Measurements from ENCODE around the gene CLEC12A. TPM values are rescaled to one million over a fixed set of nuclear protein-coding genes. Genes with fewer than 3 reads are reported as not detected.
"Not testable (repeated sequence)": the region's sequence is repeated elsewhere in the genome, so short reads cannot be mapped to it uniquely, and the experiment has no call there.

The CLEC12A gene
- total RNA-seq, 1 donor from 2014 or later, result not detected

DNA sequence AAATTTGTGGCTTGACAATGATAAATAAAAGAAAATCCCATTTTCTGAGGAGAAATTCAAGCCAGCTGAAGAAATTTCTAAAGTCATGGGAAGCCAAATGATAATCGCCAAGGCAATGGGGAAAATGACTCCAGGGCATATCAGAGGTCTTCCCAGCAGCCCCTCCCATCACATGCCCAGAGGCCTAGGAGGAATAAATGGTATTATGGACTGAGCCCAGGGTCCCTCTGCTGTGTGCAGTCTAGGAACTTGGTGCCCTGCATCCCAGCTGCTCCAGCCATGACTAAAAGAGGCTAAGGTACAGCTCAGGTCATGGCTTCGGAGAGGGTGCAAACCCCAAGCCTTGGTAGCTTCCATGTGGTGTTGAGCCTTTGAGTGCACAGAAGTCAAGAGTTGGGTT, 4.4 kb downstream of the CLEC12A start:
- TF ChIP-seq, protein P1, sequence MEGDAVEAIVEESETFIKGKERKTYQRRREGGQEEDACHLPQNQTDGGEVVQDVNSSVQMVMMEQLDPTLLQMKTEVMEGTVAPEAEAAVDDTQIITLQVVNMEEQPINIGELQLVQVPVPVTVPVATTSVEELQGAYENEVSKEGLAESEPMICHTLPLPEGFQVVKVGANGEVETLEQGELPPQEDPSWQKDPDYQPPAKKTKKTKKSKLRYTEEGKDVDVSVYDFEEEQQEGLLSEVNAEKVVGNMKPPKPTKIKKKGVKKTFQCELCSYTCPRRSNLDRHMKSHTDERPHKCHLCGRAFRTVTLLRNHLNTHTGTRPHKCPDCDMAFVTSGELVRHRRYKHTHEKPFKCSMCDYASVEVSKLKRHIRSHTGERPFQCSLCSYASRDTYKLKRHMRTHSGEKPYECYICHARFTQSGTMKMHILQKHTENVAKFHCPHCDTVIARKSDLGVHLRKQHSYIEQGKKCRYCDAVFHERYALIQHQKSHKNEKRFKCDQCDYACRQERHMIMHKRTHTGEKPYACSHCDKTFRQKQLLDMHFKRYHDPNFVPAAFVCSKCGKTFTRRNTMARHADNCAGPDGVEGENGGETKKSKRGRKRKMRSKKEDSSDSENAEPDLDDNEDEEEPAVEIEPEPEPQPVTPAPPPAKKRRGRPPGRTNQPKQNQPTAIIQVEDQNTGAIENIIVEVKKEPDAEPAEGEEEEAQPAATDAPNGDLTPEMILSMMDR (IDR thresholded peaks at IDR 0.05; ENCODE audit: insufficient read depth, low read length, severe bottlenecking), result no peak
- FAIRE-seq (no peak), DNase-seq (ENCODE audit: low read depth) (no peak)
- Histone ChIP-seq H3K36me3 (ENCODE audit: control insufficient read depth, insufficient read depth, low read length) (no peaks in the 10 kb centered on the region), H3K27me3 (ENCODE audit: control insufficient read depth, insufficient read depth, low read length) (no peaks in the 10 kb centered on the region), H3K4me3 (ENCODE audit: low read depth, low read length) (no peak overlapping the region)

DNA sequence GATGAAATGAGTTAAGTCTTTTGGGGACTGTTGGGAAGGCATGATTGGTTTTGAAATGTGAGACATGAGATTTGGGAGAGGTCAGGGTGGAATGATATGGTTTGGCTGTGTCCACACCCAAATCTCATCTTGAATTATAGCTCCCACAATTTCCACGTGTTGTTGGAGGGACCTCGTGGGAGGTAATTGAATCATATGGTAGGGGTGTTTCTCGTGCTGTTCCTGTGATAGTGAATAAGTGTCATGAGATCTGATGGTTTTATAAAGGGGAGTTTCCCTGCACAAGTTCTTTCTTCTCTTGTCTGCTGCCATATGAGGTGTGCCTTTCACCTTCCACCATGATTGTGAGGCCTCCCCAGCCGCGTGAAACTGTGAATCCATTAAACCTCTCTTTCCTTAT, 5.4 kb downstream of the CLEC12A start:
- H3K27me3 ChIP-seq (ENCODE audit: control insufficient read depth, insufficient read depth, low read length); H3K36me3 ChIP-seq (ENCODE audit: control insufficient read depth, insufficient read depth, low read length); DNase-seq (ENCODE audit: low read depth); FAIRE-seq; H3K4me3 ChIP-seq (ENCODE audit: low read depth, low read length): not testable (repeated sequence)

DNA sequence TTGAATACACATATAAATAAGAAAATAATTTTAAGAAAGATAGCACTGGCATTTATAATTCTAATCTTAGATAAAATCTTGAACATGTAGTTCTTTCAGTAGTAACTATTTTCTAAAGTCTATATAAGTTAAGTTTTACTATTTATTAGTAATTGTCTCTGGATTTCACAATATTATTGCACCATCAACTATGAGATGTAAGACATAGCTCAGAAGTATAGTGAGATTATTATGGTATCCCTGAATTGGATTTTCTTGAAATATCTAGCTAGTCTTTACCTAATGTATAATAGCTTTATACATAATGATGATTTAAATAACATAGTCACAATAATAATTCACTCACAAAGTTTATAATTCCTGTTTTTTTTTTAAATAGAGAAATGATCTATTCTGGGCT, 6.7 kb downstream of the CLEC12A start:
- no peak for FAIRE-seq
- DNase-seq (ENCODE audit: low read depth), result peak; percentile 7
- TF ChIP-seq, protein P1 (IDR thresholded peaks at IDR 0.05; ENCODE audit: insufficient read depth, low read length, severe bottlenecking), result no peak
- Histone ChIP-seq H3K4me3 (ENCODE audit: low read depth, low read length) (no peak overlapping the region), H3K36me3 (ENCODE audit: control insufficient read depth, insufficient read depth, low read length) (no peaks in the 10 kb centered on the region), H3K27me3 (ENCODE audit: control insufficient read depth, insufficient read depth, low read length) (no peaks in the 10 kb centered on the region)

DNA sequence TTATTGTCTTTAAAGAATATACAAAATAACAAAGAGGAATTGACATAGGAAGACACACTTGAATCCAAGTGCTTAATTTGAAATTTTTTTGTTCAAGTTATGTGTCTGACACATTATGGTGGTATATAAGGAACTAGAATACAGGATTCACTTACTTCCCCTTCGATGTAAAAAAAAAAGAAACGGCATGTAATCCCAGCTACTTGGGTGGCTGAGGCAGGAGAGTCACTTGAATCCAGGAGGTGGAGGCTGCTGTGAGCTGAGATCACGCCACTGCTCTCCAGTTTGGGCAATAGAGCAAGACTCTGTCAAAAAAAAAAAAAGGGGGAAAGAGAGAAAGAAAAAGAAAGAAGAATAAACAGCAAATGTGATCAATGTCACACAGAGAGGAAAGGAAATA, 8.9 kb downstream of the CLEC12A start:
- Histone ChIP-seq H3K4me3 (ENCODE audit: low read depth, low read length) (no peak overlapping the region), H3K27me3 (ENCODE audit: control insufficient read depth, insufficient read depth, low read length) (no peaks in the 10 kb centered on the region), H3K36me3 (ENCODE audit: control insufficient read depth, insufficient read depth, low read length) (no peaks in the 10 kb centered on the region)
- TF ChIP-seq, protein P1 (IDR thresholded peaks at IDR 0.05; ENCODE audit: insufficient read depth, low read length, severe bottlenecking), result no peak
- FAIRE-seq (no peak), DNase-seq (ENCODE audit: low read depth) (no peak)

DNA sequence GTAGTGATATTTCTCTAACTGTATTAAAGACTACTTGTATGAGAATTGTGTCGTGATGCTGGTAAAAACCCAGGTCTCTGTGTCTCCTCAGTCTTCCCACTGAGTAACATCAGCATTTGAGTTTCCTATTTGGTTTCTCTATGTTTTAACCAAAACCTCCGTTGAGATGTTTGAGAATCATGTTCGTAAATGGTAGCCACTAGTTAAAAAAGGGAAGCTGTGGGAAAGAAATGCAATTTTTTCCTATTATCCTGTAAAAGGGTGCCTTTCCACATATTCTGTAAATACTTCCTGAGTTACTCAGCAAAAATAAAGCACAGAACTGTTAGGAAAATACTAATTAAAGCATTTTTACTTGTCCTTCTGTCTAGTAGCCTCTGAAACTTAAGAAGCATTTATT, 20.7 kb downstream of the CLEC12A start:
- Histone ChIP-seq H3K4me3 (ENCODE audit: low read depth, low read length) (no peak overlapping the region), H3K27me3 (ENCODE audit: control insufficient read depth, insufficient read depth, low read length) (no peaks in the 10 kb centered on the region), H3K36me3 (ENCODE audit: control insufficient read depth, insufficient read depth, low read length) (no peaks in the 10 kb centered on the region)
- FAIRE-seq (no peak), DNase-seq (ENCODE audit: low read depth) (no peak)
- TF ChIP-seq, protein P1 (IDR thresholded peaks at IDR 0.05; ENCODE audit: insufficient read depth, low read length, severe bottlenecking), result no peak

DNA sequence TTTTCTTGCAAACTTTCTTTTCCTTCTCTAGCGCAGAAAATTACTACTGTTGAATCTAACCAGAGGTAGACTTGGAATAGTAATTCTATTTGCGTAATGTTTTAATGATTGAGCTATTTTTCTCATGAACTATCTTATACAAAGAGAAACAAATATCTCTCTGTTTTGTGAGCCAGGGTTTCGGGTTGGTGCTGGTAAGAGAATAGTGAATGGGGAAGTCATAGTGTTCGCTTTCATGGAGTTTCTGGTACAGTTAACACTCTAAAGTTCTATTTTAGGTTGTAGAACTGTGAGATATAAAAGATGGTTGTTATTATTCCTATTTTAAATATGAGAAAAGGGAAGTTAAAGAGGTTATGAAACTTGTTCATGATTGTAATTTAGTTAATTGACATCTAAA, 21.1 kb downstream of the CLEC12A start:
- FAIRE-seq, result no peak
- Histone ChIP-seq H3K36me3 (ENCODE audit: control insufficient read depth, insufficient read depth, low read length) (no peaks in the 10 kb centered on the region), H3K4me3 (ENCODE audit: low read depth, low read length) (no peak overlapping the region), H3K27me3 (ENCODE audit: control insufficient read depth, insufficient read depth, low read length) (no peaks in the 10 kb centered on the region)
- DNase-seq (ENCODE audit: low read depth), result no peak
- TF ChIP-seq, protein P1 (IDR thresholded peaks at IDR 0.05; ENCODE audit: insufficient read depth, low read length, severe bottlenecking), result no peak

All from bronchial epithelial cell (primary cell).